WI38 (cell line): ENCODE results near the gene RTP1.

Experiments
- H3K4me3 ChIP-seq: 2 replicates; pipeline ENCODE4 v1.5.1; 2011; ENCODE audit warnings: low read depth, mild to moderate bottlenecking, control low read depth, low read length
- TF ChIP-seq, protein P1 (sequence below): IDR thresholded peaks from 2 replicates; pipeline ENCODE4 v1.5.1; 2012; ENCODE audit warnings: low read depth, mild to moderate bottlenecking, control low read depth, low read length

Gene RTP1

DNA sequence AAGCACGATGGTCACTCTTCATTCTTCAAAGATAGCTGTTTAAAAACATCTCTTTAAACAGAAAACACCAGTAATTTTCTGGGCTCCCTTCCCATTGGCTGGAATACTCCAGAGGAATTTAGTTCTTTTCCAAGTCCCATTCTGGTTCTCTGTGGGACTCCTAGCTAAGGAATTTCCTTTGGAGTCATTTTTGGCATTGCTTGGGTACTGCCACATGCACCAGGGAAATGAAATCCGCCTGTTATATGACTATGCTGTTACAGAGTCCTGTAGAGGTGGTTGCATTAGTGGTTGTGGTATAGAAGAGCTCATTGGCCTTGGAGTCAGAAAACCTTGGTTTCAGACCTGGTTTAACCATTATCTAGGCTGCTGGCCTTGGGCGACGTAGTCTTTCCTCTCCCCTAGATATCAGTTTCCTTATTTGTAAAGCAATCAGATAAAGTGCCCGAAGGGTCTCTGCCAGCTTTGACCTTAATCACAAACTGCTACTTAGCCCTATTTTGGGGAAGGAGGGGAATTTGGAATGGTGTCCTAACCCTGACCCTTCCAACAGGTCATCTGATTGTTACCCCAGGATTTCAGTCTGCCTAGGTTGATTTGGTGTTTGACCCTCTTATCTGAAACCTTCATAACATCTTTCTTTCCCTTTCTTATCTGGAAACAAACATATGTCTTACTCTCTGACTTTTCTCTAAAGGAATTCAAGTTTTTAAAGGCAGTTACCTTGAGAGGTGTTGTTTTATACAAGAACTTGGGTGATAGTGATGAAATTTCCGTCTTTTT, 13.4 kb downstream of the RTP1 start:
- TF ChIP-seq, protein P1, sequence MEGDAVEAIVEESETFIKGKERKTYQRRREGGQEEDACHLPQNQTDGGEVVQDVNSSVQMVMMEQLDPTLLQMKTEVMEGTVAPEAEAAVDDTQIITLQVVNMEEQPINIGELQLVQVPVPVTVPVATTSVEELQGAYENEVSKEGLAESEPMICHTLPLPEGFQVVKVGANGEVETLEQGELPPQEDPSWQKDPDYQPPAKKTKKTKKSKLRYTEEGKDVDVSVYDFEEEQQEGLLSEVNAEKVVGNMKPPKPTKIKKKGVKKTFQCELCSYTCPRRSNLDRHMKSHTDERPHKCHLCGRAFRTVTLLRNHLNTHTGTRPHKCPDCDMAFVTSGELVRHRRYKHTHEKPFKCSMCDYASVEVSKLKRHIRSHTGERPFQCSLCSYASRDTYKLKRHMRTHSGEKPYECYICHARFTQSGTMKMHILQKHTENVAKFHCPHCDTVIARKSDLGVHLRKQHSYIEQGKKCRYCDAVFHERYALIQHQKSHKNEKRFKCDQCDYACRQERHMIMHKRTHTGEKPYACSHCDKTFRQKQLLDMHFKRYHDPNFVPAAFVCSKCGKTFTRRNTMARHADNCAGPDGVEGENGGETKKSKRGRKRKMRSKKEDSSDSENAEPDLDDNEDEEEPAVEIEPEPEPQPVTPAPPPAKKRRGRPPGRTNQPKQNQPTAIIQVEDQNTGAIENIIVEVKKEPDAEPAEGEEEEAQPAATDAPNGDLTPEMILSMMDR: no peak
- no peak overlapping the region for H3K4me3 ChIP-seq

DNA sequence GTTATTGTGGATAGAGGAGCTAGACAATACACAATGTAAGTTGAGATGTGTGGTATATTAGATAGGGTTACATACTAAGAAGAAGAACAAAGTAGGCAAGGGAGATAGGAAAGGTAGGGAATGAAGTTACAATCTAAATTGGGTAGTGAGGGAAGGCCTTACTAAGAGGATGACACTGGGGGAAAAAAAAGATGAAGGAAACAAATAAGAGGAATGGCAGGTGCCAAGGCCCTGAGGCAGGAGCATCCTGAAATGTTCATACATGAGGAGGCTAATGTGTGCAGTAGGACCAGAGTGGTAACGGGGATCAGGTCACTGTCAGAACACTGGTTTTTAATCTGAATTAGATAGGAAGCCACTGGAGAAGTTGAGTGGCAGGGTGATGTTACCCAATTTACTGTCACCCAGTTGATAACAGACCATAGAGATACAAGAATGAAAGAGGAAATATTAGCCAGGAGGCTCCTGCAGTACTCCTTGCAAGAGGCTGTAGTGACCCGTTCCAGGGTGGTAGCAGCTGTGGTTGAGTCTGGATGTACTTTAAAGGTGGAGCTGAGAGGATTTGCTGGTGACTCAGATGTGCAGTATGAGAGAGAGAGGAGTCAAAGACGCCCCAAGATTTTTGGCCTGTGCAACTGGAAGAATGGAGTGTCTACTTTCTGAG, 14.4 kb downstream of the RTP1 start:
- H3K4me3 ChIP-seq: no peak overlapping the region
- TF ChIP-seq, protein P1: no peak

DNA sequence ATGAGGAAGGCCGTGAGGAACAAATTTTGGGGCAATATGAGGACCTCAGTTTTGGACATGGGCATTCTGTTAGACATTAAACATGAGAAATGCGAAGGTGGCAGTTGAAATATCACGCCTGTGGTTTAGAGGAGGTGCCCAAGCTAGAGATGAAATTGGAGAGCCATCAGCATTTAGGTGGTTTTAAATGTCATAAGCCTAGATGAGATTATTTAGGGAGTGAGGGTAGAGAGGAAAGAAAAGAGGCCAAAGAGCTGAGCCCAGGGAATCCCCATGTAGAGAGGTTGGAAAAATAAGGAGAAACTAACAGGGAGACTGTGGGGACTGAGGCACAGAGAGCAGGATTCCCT, 14.9 kb downstream of the RTP1 start:
- no peak overlapping the region for H3K4me3 ChIP-seq
- TF ChIP-seq, protein P1: no peak

DNA sequence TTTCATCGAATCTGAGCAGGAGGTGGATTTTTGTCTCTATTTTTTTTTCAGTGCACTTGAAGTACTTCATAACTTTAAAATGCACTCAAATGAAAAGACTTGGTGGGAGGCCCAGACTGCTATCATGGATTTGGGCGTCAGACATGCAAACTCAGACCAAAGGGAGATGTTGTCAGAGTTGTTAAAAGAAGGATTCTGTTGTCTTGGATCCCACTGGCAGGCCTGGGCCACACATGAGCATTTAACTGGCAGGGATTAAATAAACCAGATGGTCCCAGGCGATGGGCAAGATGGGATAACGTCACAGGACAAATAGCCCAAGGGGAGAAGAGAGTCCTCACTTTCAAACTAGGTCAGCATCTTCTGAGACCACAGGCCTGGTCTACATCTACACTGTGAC, 15.4 kb downstream of the RTP1 start:
- H3K4me3 ChIP-seq: no peak overlapping the region
- TF ChIP-seq, protein P1: no peak

GRCh38 chr3:187213616-187214015, 16.3 kb downstream of the RTP1 start:
- H3K4me3 ChIP-seq: no peak overlapping the region
- TF ChIP-seq, protein P1: no peak

DNA sequence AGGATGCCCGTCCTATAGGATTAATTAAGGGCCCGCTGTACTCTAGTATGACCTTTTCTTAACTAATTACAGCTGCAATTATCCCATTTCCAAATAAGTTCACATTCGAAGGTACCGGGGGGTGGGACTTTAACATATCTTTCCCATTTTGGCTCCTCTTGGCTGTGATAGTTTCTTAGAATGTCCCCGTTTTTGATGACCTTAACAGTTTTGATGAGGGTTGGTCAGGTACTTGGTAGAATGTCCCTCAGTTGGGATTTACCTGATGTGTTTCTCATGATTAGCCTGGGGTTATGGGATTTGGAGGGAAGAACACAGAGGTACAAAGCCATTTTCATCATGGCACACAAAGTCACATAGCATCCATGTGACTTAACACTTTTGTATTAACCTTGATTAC, 18.2 kb downstream of the RTP1 start:
- TF ChIP-seq, protein P1: no peak
- H3K4me3 ChIP-seq: no peak overlapping the region

DNA sequence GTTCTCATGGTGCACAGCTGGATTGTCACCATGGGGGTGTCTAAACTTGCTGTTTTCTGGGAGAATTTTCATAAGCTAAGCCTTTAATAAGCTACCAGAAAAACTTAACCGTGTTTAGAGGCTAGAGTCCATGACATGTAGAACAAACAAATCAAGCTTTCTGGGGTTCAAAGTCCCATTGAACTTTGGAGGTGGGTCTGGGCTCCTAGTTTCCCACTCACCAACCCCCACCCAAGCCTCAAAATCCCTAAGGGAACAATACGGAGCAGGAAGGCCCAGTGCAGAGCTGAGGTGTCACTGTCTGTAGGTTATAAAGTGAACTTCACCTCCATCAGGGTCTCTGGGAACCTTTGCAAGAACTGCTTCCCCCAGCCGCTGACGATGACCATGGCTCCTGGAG, 25.5 kb downstream of the RTP1 start:
- no peak overlapping the region for H3K4me3 ChIP-seq
- TF ChIP-seq, protein P1: no peak
